CD14-positive monocyte (primary cell): Measurements from ENCODE around the gene ZBTB7A. TPM values are rescaled to one million over a fixed set of nuclear protein-coding genes. Genes with fewer than 3 reads are reported as not detected.

Experiments used
- DNase-seq, 3 donors: peaks; one replicate each; pipeline ENCODE4 v3.0.0-alpha.2; 2011 to 2022
- H2AFZ ChIP-seq: 2 replicates; pipeline ENCODE4 v1.6.0; 2012; ENCODE audit warnings: mild to moderate bottlenecking, low read depth, low read length, inconsistent platforms; ENCODE audit not compliant: insufficient read depth, poor library complexity, severe bottlenecking
- H3K27ac ChIP-seq, 2 donors: 1 replicate in 1 of 2; 2 replicates in 1 of 2; pipeline ENCODE4 v1.5.1; 2012 to 2013; ENCODE audit warnings: low read length in 2 of 2, control low read depth in 1 of 2, inconsistent platforms in 1 of 2, low read depth in 1 of 2, mild to moderate bottlenecking in 1 of 2
- H3K27me3 ChIP-seq, 2 donors: one replicate each; pipeline versions ENCODE4 v1.6.0 to v1.6.1; 2011 to 2013; ENCODE audit warnings: low read length in 2 of 2; ENCODE audit not compliant: control insufficient read depth in 2 of 2, insufficient read depth in 2 of 2
- H3K36me3 ChIP-seq, 2 donors: replicated peaks in 1 of 2; 1 replicate in 1 of 2; 2 replicates in 1 of 2; pipeline versions ENCODE4 v1.5.1 to v1.6.1; 2012 to 2013; ENCODE audit warnings: low read length in 2 of 2, control low read depth in 1 of 2, inconsistent platforms in 1 of 2, mild to moderate bottlenecking in 1 of 2; ENCODE audit not compliant: insufficient read depth in 2 of 2, control insufficient read depth in 1 of 2
- H3K4me1 ChIP-seq, 2 donors: 1 replicate in 1 of 2; 2 replicates in 1 of 2; pipeline versions ENCODE4 v1.5.1 to v1.6.1; 2012 to 2013; ENCODE audit warnings: low read length in 2 of 2, control low read depth in 1 of 2, inconsistent platforms in 1 of 2, mild to moderate bottlenecking in 1 of 2, moderate library complexity in 1 of 2; ENCODE audit not compliant: insufficient read depth in 2 of 2, control insufficient read depth in 1 of 2
- H3K4me2 ChIP-seq: replicated peaks from 2 replicates; pipeline ENCODE3; 2012; ENCODE audit warnings: low read length, moderate library complexity, mild to moderate bottlenecking; ENCODE audit not compliant: poor library complexity, severe bottlenecking; ENCODE audit errors: extremely low read depth
- H3K4me3 ChIP-seq, 3 experiments: fragments of 200-600 bp in 1 of 3; sonication (generic) in 1 of 3; replicated peaks in 1 of 3; 1 replicate in 2 of 3; 2 replicates in 1 of 3; pipeline ENCODE4 v1.5.1; 2011 to 2013; ENCODE audit warnings: low read length in 3 of 3, mild to moderate bottlenecking in 3 of 3, control low read depth in 2 of 3, low read depth in 2 of 3, inconsistent platforms in 1 of 3, moderate library complexity in 1 of 3
- H3K79me2 ChIP-seq: 2 replicates; pipeline ENCODE4 v1.6.0; 2012; ENCODE audit warnings: mild to moderate bottlenecking, control low read depth, inconsistent platforms, low read length, moderate library complexity; ENCODE audit not compliant: insufficient read depth
- H3K9ac ChIP-seq: 2 replicates; pipeline ENCODE4 v1.6.0; 2017; ENCODE audit warnings: low read length, mild to moderate bottlenecking; ENCODE audit not compliant: insufficient read depth, poor library complexity, severe bottlenecking
- H3K9me3 ChIP-seq, 2 donors: replicated peaks in 1 of 2; 1 replicate in 1 of 2; 2 replicates in 1 of 2; pipeline versions ENCODE4 v1.5.1 to v1.6.1; 2012 to 2013; ENCODE audit warnings: low read length in 2 of 2, control low read depth in 1 of 2; ENCODE audit not compliant: control insufficient read depth in 1 of 2, insufficient read depth in 1 of 2
- H4K20me1 ChIP-seq: 2 replicates; pipeline ENCODE4 v1.6.0; 2012; ENCODE audit warnings: mild to moderate bottlenecking, low read length, control low read depth, moderate library complexity; ENCODE audit not compliant: insufficient read depth
- H3K27ac Mint-ChIP-seq, 7 donors: one replicate each; pipeline ENCODE4 v1.8.0; 2020; ENCODE audit warnings: mild to moderate bottlenecking in 7 of 7, mixed read lengths in 7 of 7, moderate library complexity in 6 of 7, inconsistent platforms in 2 of 7
- H3K27me3 Mint-ChIP-seq, 3 donors: one replicate each; pipeline ENCODE4 v1.8.0; 2021 to 2022; ENCODE audit warnings: low read depth in 3 of 3, mild to moderate bottlenecking in 3 of 3, mixed read lengths in 3 of 3, moderate library complexity in 3 of 3, inconsistent platforms in 1 of 3
- H3K36me3 Mint-ChIP-seq, 2 donors: one replicate each; pipeline ENCODE4 v1.8.0; 2020; ENCODE audit warnings: mixed read lengths in 2 of 2, inconsistent platforms in 1 of 2, mild to moderate bottlenecking in 1 of 2
- H3K4me1 Mint-ChIP-seq: one replicate; pipeline ENCODE4 v1.8.0; 2020; ENCODE audit warnings: mild to moderate bottlenecking, mixed read lengths
- H3K4me3 Mint-ChIP-seq, 2 donors: one replicate each; pipeline ENCODE4 v1.8.0; 2020; ENCODE audit warnings: mild to moderate bottlenecking in 2 of 2, mixed read lengths in 2 of 2, moderate library complexity in 1 of 2
- H3K9me3 Mint-ChIP-seq, 7 donors: one replicate each; pipeline ENCODE4 v1.8.0; 2020 to 2022; ENCODE audit warnings: mixed read lengths in 7 of 7, mild to moderate bottlenecking in 6 of 7, moderate library complexity in 6 of 7, inconsistent platforms in 2 of 7
- WGBS: methylation state at CpG from one replicate; pipeline ENCODE4 v1.1.5; 2013; ENCODE audit warnings: missing lambda C conversion rate; ENCODE audit not compliant: insufficient coverage; 5-methylcytosine and 5-hydroxymethylcytosine counted together
- intact Hi-C, 2 donors: fragments of 100-400 bp; cut with micrococcal nuclease; formaldehyde crosslinking; loops; one replicate each; pipeline versions ENCODE4 v1.15.0 to v1.15.1; 2023
- polyA plus RNA-seq, 3 donors: library from polyadenylated mRNA; depleted of rRNA in 1 of 3; unstranded in 2 of 3; stranded (reverse) in 1 of 3; fragments of 300-500 nt in 2 of 3; fragments of >200 nt in 1 of 3; fragmentation: Illumina TruSeq in 2 of 3; gene quantifications; 1 replicate in 2 of 3; 2 replicates in 1 of 3; pipeline ENCODE4 v1.2.3, GENCODE V29; 2012 to 2021
- TF ChIP-seq, protein P1 (sequence below): fragments of 200-600 bp; IDR thresholded peaks from one replicate; pipeline ENCODE4 v1.8.0; 2022; ENCODE audit warnings: antibody characterized with exemption, mild to moderate bottlenecking

Gene ZBTB7A
- polyA plus RNA-seq, 3 donors = 18.0 to 31.5 (median 20.2) TPM

DNA sequence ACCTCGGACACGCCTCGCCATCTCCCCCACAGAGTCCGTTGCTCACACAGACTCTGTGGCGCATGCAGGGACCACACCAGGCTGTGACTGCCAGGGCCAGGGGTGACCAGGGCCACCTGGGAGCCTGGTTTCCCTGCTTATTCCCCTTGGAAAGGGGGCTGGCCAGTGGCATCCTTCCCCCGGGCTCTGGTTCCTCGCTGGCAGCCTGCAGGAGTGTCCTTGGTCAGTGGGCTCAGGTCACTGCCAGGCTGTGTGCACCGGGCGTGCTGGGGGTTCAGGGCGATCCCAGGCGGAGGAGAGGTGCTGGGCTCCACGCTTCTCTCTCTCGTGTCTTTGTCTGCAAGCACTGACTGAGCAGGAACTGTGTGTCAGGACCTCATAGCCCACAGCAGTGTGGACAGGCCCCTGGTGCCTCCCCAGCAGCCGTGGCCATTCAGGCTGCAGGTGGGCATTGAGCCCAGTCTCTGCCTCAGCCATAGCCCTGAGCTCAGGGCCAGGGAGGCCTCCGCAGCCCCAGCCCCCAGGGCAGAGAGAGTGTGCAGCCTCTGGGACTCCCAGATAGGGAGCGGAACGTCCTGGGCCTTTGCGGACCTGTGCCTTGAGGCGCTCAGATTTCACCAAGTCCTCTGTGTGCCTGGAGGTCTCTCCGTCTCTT is 52.7 kb downstream of the ZBTB7A start:
- Mint-ChIP-seq H3K27ac (no peak overlapping the region), H3K4me1 (peaks cover 26% of the 10 kb centered on the region), H3K9me3 (peaks cover 0 to 2% (median 0%) of the 10 kb centered on the region in 7 donors), H3K27me3 (peaks cover 0 to 1% (median 0%) of the 10 kb centered on the region in 3 donors), H3K36me3 (peaks cover 33 to 75% of the 10 kb centered on the region in 2 donors), H3K4me3 (no peak overlapping the region)
- Histone ChIP-seq H3K27ac (no peak overlapping the region), H3K79me2 (peaks cover 93% of the 10 kb centered on the region), H3K4me2 (no peak overlapping the region), H3K4me1 (peaks cover under 1 to 20% of the 10 kb centered on the region in 2 donors), H3K9ac (no peak overlapping the region), H2AFZ (no peak overlapping the region), H3K4me3 (no peak overlapping the region), H3K27me3 (no peaks in the 10 kb centered on the region), H3K9me3 (no peaks in the 10 kb centered on the region), H3K36me3 (peaks cover 44 to 70% of the 10 kb centered on the region in 2 donors), H4K20me1 (peaks cover 100% of the 10 kb centered on the region)
- DNase-seq = peak in 1 of 3 donors; percentile 2
- 97% methylated on average over 18 of the region's 20 CpGs for WGBS
- intact Hi-C loops = no loop called here
- TF ChIP-seq, protein P1, sequence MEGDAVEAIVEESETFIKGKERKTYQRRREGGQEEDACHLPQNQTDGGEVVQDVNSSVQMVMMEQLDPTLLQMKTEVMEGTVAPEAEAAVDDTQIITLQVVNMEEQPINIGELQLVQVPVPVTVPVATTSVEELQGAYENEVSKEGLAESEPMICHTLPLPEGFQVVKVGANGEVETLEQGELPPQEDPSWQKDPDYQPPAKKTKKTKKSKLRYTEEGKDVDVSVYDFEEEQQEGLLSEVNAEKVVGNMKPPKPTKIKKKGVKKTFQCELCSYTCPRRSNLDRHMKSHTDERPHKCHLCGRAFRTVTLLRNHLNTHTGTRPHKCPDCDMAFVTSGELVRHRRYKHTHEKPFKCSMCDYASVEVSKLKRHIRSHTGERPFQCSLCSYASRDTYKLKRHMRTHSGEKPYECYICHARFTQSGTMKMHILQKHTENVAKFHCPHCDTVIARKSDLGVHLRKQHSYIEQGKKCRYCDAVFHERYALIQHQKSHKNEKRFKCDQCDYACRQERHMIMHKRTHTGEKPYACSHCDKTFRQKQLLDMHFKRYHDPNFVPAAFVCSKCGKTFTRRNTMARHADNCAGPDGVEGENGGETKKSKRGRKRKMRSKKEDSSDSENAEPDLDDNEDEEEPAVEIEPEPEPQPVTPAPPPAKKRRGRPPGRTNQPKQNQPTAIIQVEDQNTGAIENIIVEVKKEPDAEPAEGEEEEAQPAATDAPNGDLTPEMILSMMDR = no peak

GRCh38 chr19:4012975-4013634 is 53.6 kb downstream of the ZBTB7A start:
- Histone ChIP-seq H3K4me2 (no peak overlapping the region), H3K27me3 (no peaks in the 10 kb centered on the region), H3K27ac (no peak overlapping the region), H3K9me3 (no peaks in the 10 kb centered on the region), H2AFZ (no peak overlapping the region), H3K4me3 (no peak overlapping the region), H3K79me2 (peaks cover 95% of the 10 kb centered on the region), H3K9ac (no peak overlapping the region), H4K20me1 (peaks cover 100% of the 10 kb centered on the region), H3K4me1 (peaks cover 9 to 29% of the 10 kb centered on the region in 2 donors), H3K36me3 (peaks cover 44 to 66% of the 10 kb centered on the region in 2 donors)
- 98% methylated on average over 32 of the region's 33 CpGs for WGBS
- TF ChIP-seq, protein P1 = no peak
- peaks cover 35% of the 10 kb centered on the region for H3K4me1 Mint-ChIP-seq
- peaks cover 28 to 66% of the 10 kb centered on the region in 2 donors for H3K36me3 Mint-ChIP-seq
- intact Hi-C loops = no loop called here
- peaks cover 0 to 1% (median 0%) of the 10 kb centered on the region in 3 donors for H3K27me3 Mint-ChIP-seq
- DNase-seq = peak in 1 of 3 donors; percentile 2
- no peak overlapping the region for H3K27ac Mint-ChIP-seq
- no peak overlapping the region for H3K4me3 Mint-ChIP-seq
- peaks cover 0 to 2% (median 0%) of the 10 kb centered on the region in 7 donors for H3K9me3 Mint-ChIP-seq
